ENCODE results near the gene SOST.

GRCh38 chr17:43734376-43734775 lies 24.2 kb downstream of the SOST start:
- no peak for TF ChIP-seq CTCF (IDR thresholded peaks at IDR 0.05; ENCODE audit: insufficient read depth, low read depth, low read length)
- no peak for TF ChIP-seq EZH2 (IDR thresholded peaks at IDR 0.05; ENCODE audit: insufficient read depth, low read length)
